Kasumi-1 (cell line): ENCODE data around the gene MACROH2A1.

Experiments
- DNase-seq, 2 experiments: peaks; one replicate each; lab custom pipeline; 2025; lab: John Stamatoyannopoulos, UW

Gene MACROH2A1

GRCh38 chr5:135331612-135332011 is 67.4 kb downstream of the MACROH2A1 start:
- no peak for DNase-seq

GRCh38 chr5:135330798-135331096 is 68.3 kb downstream of the MACROH2A1 start:
- no peak for DNase-seq

GRCh38 chr5:135329913-135330797 is 68.9 kb downstream of the MACROH2A1 start:
- DNase-seq = no peak

GRCh38 chr5:135329066-135329912 is 69.7 kb downstream of the MACROH2A1 start:
- no peak for DNase-seq

GRCh38 chr5:135328128-135328687 is 70.8 kb downstream of the MACROH2A1 start:
- no peak for DNase-seq

- DNase-seq = no peak
Measured at GRCh38 chr5:135327429-135328127, 71.5 kb downstream of the MACROH2A1 start.

- DNase-seq = no peak
Measured at GRCh38 chr5:135326296-135327254, 72.5 kb downstream of the MACROH2A1 start.

GRCh38 chr5:135324897-135325650 is 74.0 kb downstream of the MACROH2A1 start:
- no peak for DNase-seq

GRCh38 chr5:135324160-135324559 is 74.9 kb downstream of the MACROH2A1 start:
- DNase-seq = no peak

- DNase-seq = no peak
Measured at GRCh38 chr5:135323701-135324132, 75.3 kb downstream of the MACROH2A1 start.

- no peak for DNase-seq
Measured at GRCh38 chr5:135323227-135323626, 75.8 kb downstream of the MACROH2A1 start.

GRCh38 chr5:135322744-135323143 is 76.3 kb downstream of the MACROH2A1 start:
- no peak for DNase-seq

- no peak for DNase-seq
Measured at GRCh38 chr5:135322271-135322670, 76.8 kb downstream of the MACROH2A1 start.

- no peak for DNase-seq
Measured at GRCh38 chr5:135320718-135321484, 78.1 kb downstream of the MACROH2A1 start.

GRCh38 chr5:135319928-135320606 is 79.0 kb downstream of the MACROH2A1 start:
- DNase-seq = no peak

- DNase-seq = no peak
Measured at GRCh38 chr5:135319458-135319857, 79.6 kb downstream of the MACROH2A1 start.

GRCh38 chr5:135318924-135319323 is 80.1 kb downstream of the MACROH2A1 start:
- DNase-seq = no peak

- DNase-seq = no peak
Measured at GRCh38 chr5:135318037-135318436, 81.0 kb downstream of the MACROH2A1 start.

GRCh38 chr5:135317286-135317685 is 81.7 kb downstream of the MACROH2A1 start:
- no peak for DNase-seq
